GM23338 (cell line): ENCODE data around the gene TPRX1. TPM values are rescaled to one million over a fixed set of nuclear protein-coding genes. Genes with fewer than 3 reads are reported as not detected.

ENCODE experiments used
- ATAC-seq: fragments of 200-7000 bp; cut with Tn5 transposase; 3 replicates; pipeline ENCODE4 v1.9.1; 2020
- DNase-seq: peaks from one replicate; pipeline ENCODE4 v3.0.0-alpha.2; 2015; ENCODE audit warnings: low spot score
- H2AFZ ChIP-seq: fragments of 200-600 bp; sonication (generic); 2 replicates; pipeline ENCODE4 v1.8.0; 2016; ENCODE audit warnings: antibody characterized with exemption, mild to moderate bottlenecking, moderate library complexity
- H3F3A ChIP-seq: fragments of 200-600 bp; sonication (generic); replicated peaks from 2 replicates; pipeline ENCODE4 v1.8.0; 2017; ENCODE audit warnings: antibody characterized with exemption, mixed run types, low read depth
- H3K27ac ChIP-seq: fragments of 200-600 bp; sonication (generic); 2 replicates; pipeline ENCODE4 v1.6.1; 2016; ENCODE audit warnings: low read depth
- H3K27me3 ChIP-seq: fragments of 200-600 bp; sonication (generic); 2 replicates; pipeline ENCODE4 v1.8.0; 2016; ENCODE audit warnings: mild to moderate bottlenecking, mixed run types, moderate library complexity; ENCODE audit not compliant: insufficient read depth
- H3K36me3 ChIP-seq: fragments of 200-600 bp; sonication (generic); 2 replicates; pipeline ENCODE4 v1.8.0; 2016; ENCODE audit warnings: mild to moderate bottlenecking; ENCODE audit not compliant: insufficient read depth
- H3K4me1 ChIP-seq: fragments of 200-600 bp; sonication (generic); 2 replicates; pipeline ENCODE4 v1.8.0; 2016; ENCODE audit warnings: mild to moderate bottlenecking, moderate library complexity; ENCODE audit not compliant: insufficient read depth
- H3K4me2 ChIP-seq: fragments of 200-600 bp; sonication (generic); 2 replicates; pipeline ENCODE4 v1.7.1; 2017; ENCODE audit warnings: mixed run types
- H3K4me3 ChIP-seq: fragments of 200-600 bp; sonication (generic); 2 replicates; pipeline ENCODE4 v1.6.1; 2016; ENCODE audit warnings: mixed run types
- H3K79me2 ChIP-seq: fragments of 200-600 bp; sonication (generic); replicated peaks from 2 replicates; pipeline ENCODE4 v1.8.0; 2017; ENCODE audit warnings: mild to moderate bottlenecking; ENCODE audit not compliant: insufficient read depth
- H3K9me2 ChIP-seq: fragments of 200-600 bp; sonication (generic); 2 replicates; pipeline ENCODE4 v1.8.0; 2017; ENCODE audit not compliant: insufficient read depth
- H4K20me1 ChIP-seq: fragments of 200-600 bp; sonication (generic); replicated peaks from 2 replicates; pipeline ENCODE4 v1.8.0; 2017; ENCODE audit warnings: mild to moderate bottlenecking; ENCODE audit not compliant: insufficient read depth
- H3K27ac Mint-ChIP-seq: 2 replicates; pipeline ENCODE4 v1.8.0; 2020; ENCODE audit warnings: inconsistent platforms, mild to moderate bottlenecking, moderate library complexity, mixed read lengths
- H3K27me3 Mint-ChIP-seq: 3 replicates; pipeline ENCODE4 v1.8.0; 2022; ENCODE audit warnings: low read depth, mild to moderate bottlenecking, moderate library complexity, mixed read lengths, inconsistent platforms; ENCODE audit not compliant: insufficient read depth, poor library complexity
- H3K36me3 Mint-ChIP-seq: 3 replicates; pipeline ENCODE4 v1.8.0; 2021; ENCODE audit warnings: low read depth, mild to moderate bottlenecking, inconsistent platforms, moderate library complexity, mixed read lengths
- H3K4me1 Mint-ChIP-seq: 3 replicates; pipeline ENCODE4 v1.8.0; 2020; ENCODE audit warnings: mild to moderate bottlenecking, inconsistent platforms, mixed read lengths
- H3K4me3 Mint-ChIP-seq: 3 replicates; pipeline ENCODE4 v1.8.0; 2021; ENCODE audit warnings: moderate library complexity, mild to moderate bottlenecking, inconsistent platforms, mixed read lengths
- H3K9me3 Mint-ChIP-seq: 3 replicates; pipeline ENCODE4 v1.8.0; 2020; ENCODE audit warnings: moderate library complexity, mild to moderate bottlenecking, inconsistent platforms, mixed read lengths
- CREB1 ChIP-seq: fragments of 250-450 bp; sonication (Bioruptor Pico); IDR thresholded peaks from 2 replicates; pipeline ENCODE4 v1.5.0; 2020; ENCODE audit warnings: low read depth, mild to moderate bottlenecking, moderate library complexity
- EZH2 ChIP-seq: fragments of 200-600 bp; sonication (generic); IDR thresholded peaks from one replicate; pipeline ENCODE4 v1.8.0; 2017; ENCODE audit warnings: antibody characterized with exemption, mild to moderate bottlenecking, low read depth; ENCODE audit not compliant: unreplicated experiment
- EZH2phosphoT487 ChIP-seq: fragments of 200-600 bp; sonication (generic); IDR thresholded peaks from one replicate; pipeline ENCODE4 v1.8.1; 2018; ENCODE audit warnings: antibody characterized with exemption; ENCODE audit not compliant: unreplicated experiment
- JUNB ChIP-seq: IDR thresholded peaks from one replicate; pipeline ENCODE4 v1.6.1; 2016; ENCODE audit warnings: antibody characterized with exemption; ENCODE audit not compliant: unreplicated experiment
- POLR2AphosphoS5 ChIP-seq: IDR thresholded peaks from 2 replicates; pipeline ENCODE4 v1.6.1; 2016; ENCODE audit warnings: antibody characterized with exemption, low read depth
- STAT1 ChIP-seq: IDR thresholded peaks from one replicate; pipeline ENCODE4 v1.6.1; 2016; ENCODE audit warnings: antibody characterized with exemption; ENCODE audit not compliant: unreplicated experiment
- ZNF114 ChIP-seq: fragments of 250-450 bp; sonication (Bioruptor Pico); IDR thresholded peaks from 2 replicates; pipeline ENCODE4 v1.5.0; 2020; ENCODE audit warnings: mild to moderate bottlenecking, moderate library complexity
- ZNF331 ChIP-seq: fragments of 250-450 bp; sonication (Bioruptor Pico); IDR thresholded peaks from 2 replicates; pipeline ENCODE4 v1.5.0; 2020; ENCODE audit warnings: low read depth, mild to moderate bottlenecking, moderate library complexity
- polyA plus RNA-seq: library from polyadenylated mRNA; unstranded; fragments of >200 nt; fragmentation: Nextera tagmentation; extraction: Ambion mirVana; gene quantifications from 2 replicates; pipeline ENCODE4 v1.2.1, GENCODE V29; 2016
- total RNA-seq: library from RNA; depleted of rRNA; stranded (reverse); fragments of >200 nt; shearing (Covaris generic); gene quantifications from 2 replicates; pipeline ENCODE4 v1.2.3, GENCODE V29; 2014
- TF ChIP-seq, protein P1 (sequence below): IDR thresholded peaks from one replicate; pipeline ENCODE4 v1.6.1; 2018; ENCODE audit warnings: antibody characterized with exemption; ENCODE audit not compliant: unreplicated experiment
- TF ChIP-seq, protein P2 (sequence below), 2 experiments: fragments of 200-600 bp in 1 of 2; sonication (generic) in 1 of 2; conservative IDR thresholded peaks; 2 replicates each; pipeline versions ENCODE4 v1.5.1 to v1.6.1; 2016 to 2017; ENCODE audit warnings: antibody characterized with exemption in 2 of 2, low read depth in 2 of 2, mild to moderate bottlenecking in 2 of 2, moderate library complexity in 1 of 2
- TF ChIP-seq, protein P3 (sequence below): fragments of 250-450 bp; sonication (Bioruptor Pico); IDR thresholded peaks from 2 replicates; pipeline ENCODE4 v1.5.0; 2020; ENCODE audit warnings: mild to moderate bottlenecking, moderate library complexity

Gene TPRX1
- total and polyA plus RNA-seq, 2 experiments from 2014 or later, result 0.28 TPM; not detected in 1

DNA sequence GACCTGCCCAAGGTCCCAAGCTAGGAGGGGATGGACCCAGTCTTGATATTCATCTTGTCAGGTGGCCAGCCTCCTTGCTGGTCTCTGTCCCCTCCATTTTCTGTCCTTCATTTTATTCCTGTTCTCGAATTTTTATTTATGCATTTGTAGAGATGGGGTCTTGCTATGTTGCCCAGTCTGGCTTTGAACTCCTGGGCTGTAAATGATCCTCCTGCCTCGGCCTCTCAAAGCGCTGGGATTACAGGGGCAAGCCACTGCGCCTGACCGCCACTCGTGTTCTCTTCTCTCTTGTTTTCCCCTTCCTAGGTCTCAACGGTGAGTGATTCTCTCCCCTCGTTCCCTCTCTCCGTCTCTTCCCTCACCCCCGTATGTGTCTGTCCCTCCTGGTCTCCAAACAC lies 44.1 kb upstream of the TPRX1 start (continued):
- TF ChIP-seq, protein P1, sequence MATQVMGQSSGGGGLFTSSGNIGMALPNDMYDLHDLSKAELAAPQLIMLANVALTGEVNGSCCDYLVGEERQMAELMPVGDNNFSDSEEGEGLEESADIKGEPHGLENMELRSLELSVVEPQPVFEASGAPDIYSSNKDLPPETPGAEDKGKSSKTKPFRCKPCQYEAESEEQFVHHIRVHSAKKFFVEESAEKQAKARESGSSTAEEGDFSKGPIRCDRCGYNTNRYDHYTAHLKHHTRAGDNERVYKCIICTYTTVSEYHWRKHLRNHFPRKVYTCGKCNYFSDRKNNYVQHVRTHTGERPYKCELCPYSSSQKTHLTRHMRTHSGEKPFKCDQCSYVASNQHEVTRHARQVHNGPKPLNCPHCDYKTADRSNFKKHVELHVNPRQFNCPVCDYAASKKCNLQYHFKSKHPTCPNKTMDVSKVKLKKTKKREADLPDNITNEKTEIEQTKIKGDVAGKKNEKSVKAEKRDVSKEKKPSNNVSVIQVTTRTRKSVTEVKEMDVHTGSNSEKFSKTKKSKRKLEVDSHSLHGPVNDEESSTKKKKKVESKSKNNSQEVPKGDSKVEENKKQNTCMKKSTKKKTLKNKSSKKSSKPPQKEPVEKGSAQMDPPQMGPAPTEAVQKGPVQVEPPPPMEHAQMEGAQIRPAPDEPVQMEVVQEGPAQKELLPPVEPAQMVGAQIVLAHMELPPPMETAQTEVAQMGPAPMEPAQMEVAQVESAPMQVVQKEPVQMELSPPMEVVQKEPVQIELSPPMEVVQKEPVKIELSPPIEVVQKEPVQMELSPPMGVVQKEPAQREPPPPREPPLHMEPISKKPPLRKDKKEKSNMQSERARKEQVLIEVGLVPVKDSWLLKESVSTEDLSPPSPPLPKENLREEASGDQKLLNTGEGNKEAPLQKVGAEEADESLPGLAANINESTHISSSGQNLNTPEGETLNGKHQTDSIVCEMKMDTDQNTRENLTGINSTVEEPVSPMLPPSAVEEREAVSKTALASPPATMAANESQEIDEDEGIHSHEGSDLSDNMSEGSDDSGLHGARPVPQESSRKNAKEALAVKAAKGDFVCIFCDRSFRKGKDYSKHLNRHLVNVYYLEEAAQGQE, result no peak
- TF ChIP-seq STAT1 (no peak), ZNF331 (CRISPR knock-in tag) (no peak), ZNF114 (CRISPR knock-in tag) (no peak)
- TF ChIP-seq, protein P2, sequence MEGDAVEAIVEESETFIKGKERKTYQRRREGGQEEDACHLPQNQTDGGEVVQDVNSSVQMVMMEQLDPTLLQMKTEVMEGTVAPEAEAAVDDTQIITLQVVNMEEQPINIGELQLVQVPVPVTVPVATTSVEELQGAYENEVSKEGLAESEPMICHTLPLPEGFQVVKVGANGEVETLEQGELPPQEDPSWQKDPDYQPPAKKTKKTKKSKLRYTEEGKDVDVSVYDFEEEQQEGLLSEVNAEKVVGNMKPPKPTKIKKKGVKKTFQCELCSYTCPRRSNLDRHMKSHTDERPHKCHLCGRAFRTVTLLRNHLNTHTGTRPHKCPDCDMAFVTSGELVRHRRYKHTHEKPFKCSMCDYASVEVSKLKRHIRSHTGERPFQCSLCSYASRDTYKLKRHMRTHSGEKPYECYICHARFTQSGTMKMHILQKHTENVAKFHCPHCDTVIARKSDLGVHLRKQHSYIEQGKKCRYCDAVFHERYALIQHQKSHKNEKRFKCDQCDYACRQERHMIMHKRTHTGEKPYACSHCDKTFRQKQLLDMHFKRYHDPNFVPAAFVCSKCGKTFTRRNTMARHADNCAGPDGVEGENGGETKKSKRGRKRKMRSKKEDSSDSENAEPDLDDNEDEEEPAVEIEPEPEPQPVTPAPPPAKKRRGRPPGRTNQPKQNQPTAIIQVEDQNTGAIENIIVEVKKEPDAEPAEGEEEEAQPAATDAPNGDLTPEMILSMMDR (conservative IDR thresholded peaks at IDR 0.05; ENCODE audit: low read depth in 2 of 2), result no peak

DNA sequence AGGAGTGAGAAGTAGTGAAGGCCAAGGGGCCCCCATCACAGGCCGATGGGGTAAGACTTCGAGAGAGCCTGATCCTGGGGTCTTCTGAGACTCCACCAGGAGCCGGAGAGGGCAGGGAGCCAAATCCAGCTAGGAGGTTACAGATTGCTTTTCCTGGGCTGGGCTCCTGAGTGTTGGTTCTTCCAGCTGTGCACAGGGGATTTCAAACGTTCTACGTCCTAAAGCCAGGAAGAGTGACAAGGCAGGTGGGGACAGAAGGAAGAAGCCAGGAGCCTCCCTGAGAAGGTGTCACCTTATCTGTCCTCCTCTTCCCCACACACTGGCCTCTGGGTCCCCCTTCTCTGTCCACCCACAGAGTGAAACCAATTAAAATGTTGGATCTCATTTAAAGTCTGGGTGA lies 38.6 kb upstream of the TPRX1 start:
- H3K9me3 Mint-ChIP-seq, result no peaks in the 10 kb centered on the region
- ATAC-seq (no peak), DNase-seq (no peak)
- peaks cover 8% of the 10 kb centered on the region for H3K4me1 ChIP-seq
- H3K4me3 Mint-ChIP-seq, result no peak overlapping the region
- peaks cover 3% of the 10 kb centered on the region; the same call in 1 of the 3 replicates for H3K36me3 Mint-ChIP-seq
- H3K27ac ChIP-seq, result no peak overlapping the region; the same call in 1 of the 2 replicates
- H2AFZ ChIP-seq, result no peak overlapping the region
- no peak for TF ChIP-seq ZNF114 (CRISPR knock-in tag)
- TF ChIP-seq, protein P3, sequence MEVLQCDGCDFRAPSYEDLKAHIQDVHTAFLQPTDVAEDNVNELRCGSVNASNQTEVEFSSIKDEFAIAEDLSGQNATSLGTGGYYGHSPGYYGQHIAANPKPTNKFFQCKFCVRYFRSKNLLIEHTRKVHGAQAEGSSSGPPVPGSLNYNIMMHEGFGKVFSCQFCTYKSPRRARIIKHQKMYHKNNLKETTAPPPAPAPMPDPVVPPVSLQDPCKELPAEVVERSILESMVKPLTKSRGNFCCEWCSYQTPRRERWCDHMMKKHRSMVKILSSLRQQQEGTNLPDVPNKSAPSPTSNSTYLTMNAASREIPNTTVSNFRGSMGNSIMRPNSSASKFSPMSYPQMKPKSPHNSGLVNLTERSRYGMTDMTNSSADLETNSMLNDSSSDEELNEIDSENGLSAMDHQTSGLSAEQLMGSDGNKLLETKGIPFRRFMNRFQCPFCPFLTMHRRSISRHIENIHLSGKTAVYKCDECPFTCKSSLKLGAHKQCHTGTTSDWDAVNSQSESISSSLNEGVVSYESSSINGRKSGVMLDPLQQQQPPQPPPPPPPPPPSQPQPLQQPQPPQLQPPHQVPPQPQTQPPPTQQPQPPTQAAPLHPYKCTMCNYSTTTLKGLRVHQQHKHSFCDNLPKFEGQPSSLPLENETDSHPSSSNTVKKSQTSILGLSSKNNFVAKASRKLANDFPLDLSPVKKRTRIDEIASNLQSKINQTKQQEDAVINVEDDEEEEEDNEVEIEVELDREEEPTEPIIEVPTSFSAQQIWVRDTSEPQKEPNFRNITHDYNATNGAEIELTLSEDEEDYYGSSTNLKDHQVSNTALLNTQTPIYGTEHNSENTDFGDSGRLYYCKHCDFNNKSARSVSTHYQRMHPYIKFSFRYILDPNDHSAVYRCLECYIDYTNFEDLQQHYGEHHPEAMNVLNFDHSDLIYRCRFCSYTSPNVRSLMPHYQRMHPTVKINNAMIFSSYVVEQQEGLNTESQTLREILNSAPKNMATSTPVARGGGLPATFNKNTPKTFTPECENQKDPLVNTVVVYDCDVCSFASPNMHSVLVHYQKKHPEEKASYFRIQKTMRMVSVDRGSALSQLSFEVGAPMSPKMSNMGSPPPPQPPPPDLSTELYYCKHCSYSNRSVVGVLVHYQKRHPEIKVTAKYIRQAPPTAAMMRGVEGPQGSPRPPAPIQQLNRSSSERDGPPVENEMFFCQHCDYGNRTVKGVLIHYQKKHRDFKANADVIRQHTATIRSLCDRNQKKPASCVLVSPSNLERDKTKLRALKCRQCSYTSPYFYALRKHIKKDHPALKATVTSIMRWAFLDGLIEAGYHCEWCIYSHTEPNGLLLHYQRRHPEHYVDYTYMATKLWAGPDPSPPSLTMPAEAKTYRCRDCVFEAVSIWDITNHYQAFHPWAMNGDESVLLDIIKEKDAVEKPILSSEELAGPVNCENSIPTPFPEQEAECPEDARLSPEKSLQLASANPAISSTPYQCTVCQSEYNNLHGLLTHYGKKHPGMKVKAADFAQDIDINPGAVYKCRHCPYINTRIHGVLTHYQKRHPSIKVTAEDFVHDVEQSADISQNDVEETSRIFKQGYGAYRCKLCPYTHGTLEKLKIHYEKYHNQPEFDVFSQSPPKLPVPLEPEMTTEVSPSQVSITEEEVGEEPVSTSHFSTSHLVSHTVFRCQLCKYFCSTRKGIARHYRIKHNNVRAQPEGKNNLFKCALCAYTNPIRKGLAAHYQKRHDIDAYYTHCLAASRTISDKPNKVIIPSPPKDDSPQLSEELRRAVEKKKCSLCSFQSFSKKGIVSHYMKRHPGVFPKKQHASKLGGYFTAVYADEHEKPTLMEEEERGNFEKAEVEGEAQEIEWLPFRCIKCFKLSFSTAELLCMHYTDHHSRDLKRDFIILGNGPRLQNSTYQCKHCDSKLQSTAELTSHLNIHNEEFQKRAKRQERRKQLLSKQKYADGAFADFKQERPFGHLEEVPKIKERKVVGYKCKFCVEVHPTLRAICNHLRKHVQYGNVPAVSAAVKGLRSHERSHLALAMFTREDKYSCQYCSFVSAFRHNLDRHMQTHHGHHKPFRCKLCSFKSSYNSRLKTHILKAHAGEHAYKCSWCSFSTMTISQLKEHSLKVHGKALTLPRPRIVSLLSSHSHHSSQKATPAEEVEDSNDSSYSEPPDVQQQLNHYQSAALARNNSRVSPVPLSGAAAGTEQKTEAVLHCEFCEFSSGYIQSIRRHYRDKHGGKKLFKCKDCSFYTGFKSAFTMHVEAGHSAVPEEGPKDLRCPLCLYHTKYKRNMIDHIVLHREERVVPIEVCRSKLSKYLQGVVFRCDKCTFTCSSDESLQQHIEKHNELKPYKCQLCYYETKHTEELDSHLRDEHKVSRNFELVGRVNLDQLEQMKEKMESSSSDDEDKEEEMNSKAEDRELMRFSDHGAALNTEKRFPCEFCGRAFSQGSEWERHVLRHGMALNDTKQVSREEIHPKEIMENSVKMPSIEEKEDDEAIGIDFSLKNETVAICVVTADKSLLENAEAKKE, result no peak
- no peak for TF ChIP-seq JUNB
- no peak for TF ChIP-seq CREB1
- TF ChIP-seq EZH2, result no peak
- TF ChIP-seq STAT1, result no peak
- TF ChIP-seq, protein P2 (conservative IDR thresholded peaks at IDR 0.05; ENCODE audit: low read depth in 2 of 2), result no peak
- no peak for TF ChIP-seq POLR2AphosphoS5
- no peak for TF ChIP-seq EZH2phosphoT487
- peaks cover 7% of the 10 kb centered on the region for H3F3A ChIP-seq
- H3K4me3 ChIP-seq, result no peak overlapping the region
- H3K9me2 ChIP-seq, result no peaks in the 10 kb centered on the region; the same call in 1 of the 2 replicates
- H3K79me2 ChIP-seq, result no peaks in the 10 kb centered on the region
- peaks cover 13% of the 10 kb centered on the region for H3K27me3 Mint-ChIP-seq
- no peak overlapping the region for H3K27ac Mint-ChIP-seq
- no peaks in the 10 kb centered on the region for H4K20me1 ChIP-seq
- no peaks in the 10 kb centered on the region for H3K36me3 ChIP-seq
- H3K4me1 Mint-ChIP-seq, result peaks cover 16% of the 10 kb centered on the region
- H3K27me3 ChIP-seq, result no peaks in the 10 kb centered on the region
- no peak overlapping the region for H3K4me2 ChIP-seq
